ENCODE data around the gene DMAC2L. TPM values are rescaled to one million over a fixed set of nuclear protein-coding genes. Genes with fewer than 3 reads are reported as not detected.
A peak's percentile ranks its signal among the peaks of the same experiment; 100 is the strongest.

Gene DMAC2L
- total RNA-seq, 2 experiments from 2014 or later = 13.8 to 33.0 TPM

- Histone ChIP-seq H3K4me3 (ENCODE audit: low read depth, low read length, poor library complexity, severe bottlenecking) (peak overlapping the region; percentile 35), H3K9me2 (ENCODE audit: insufficient read depth, low read length) (no peaks in the 10 kb centered on the region), H3K9me3 (ENCODE audit: low read length) (no peaks in the 10 kb centered on the region), H4K20me1 (ENCODE audit: insufficient read depth, low read length) (no peaks in the 10 kb centered on the region), H3K4me1 (ENCODE audit: insufficient read depth, low read length, poor library complexity, severe bottlenecking) (peaks cover 12% of the 10 kb centered on the region), H2AFZ (ENCODE audit: low read length) (no peak overlapping the region), H3K36me3 (ENCODE audit: insufficient read depth, low read length) (no peaks in the 10 kb centered on the region), H3K4me2 (ENCODE audit: low read length) (peak overlapping the region; percentile 73), H3K27ac (ENCODE audit: low read depth, low read length, poor library complexity, severe bottlenecking) (no peak overlapping the region), H3K79me2 (ENCODE audit: insufficient read depth, low read depth, low read length) (no peaks in the 10 kb centered on the region)
- CTCF ChIA-PET (ENCODE audit: unreplicated experiment) = no interaction called here
- POLR2A ChIA-PET = interaction anchor here (0.7 to 1.2 kb wide), 3 partner anchors 48 to 164 kb away, joined by 3 to 6 read pairs (median 3); no protein-coding TSS in a partner anchor
- intact Hi-C loops (cut with micrococcal nuclease; ENCODE audit: unreplicated experiment) = loop anchor here (1.0 to 5.0 kb wide), 2 partner anchors 11 to 51 kb away; partner anchors contain the start of genes DMAC2L and L2HGDH
- peak; percentile 8 for DNase-seq (ENCODE audit: low spot score)
- TF ChIP-seq CTCF (conservative IDR thresholded peaks at IDR 0.05; ENCODE audit: low read length) (no peak), EZH2phosphoT487 (IDR thresholded peaks at IDR 0.05; ENCODE audit: borderline replicate concordance, low read depth, low read length) (no peak)
- BruUV-seq (replicated peaks) = no TSS peak
Measured at GRCh38 chr14:50362764-50363713, 50.9 kb downstream of the DMAC2L start.

GRCh38 chr14:50363714-50364111 is 51.6 kb downstream of the DMAC2L start:
- no peak overlapping the region for H2AFZ ChIP-seq (ENCODE audit: low read length)

More at GRCh38 chr14:50363714-50364111, 51.6 kb downstream of the DMAC2L start:
- no peaks in the 10 kb centered on the region for H4K20me1 ChIP-seq (ENCODE audit: insufficient read depth, low read length)
- POLR2A ChIA-PET = interaction anchor here (1.0 to 1.2 kb wide), 2 partner anchors 27 to 165 kb away, joined by 3 read pairs; no protein-coding TSS in a partner anchor
- DNase-seq (ENCODE audit: low spot score) = peak; percentile 83
- no peaks in the 10 kb centered on the region for H3K36me3 ChIP-seq (ENCODE audit: insufficient read depth, low read length)
- TF ChIP-seq EZH2phosphoT487 (IDR thresholded peaks at IDR 0.05; ENCODE audit: borderline replicate concordance, low read depth, low read length) = no peak
- TF ChIP-seq CTCF (conservative IDR thresholded peaks at IDR 0.05; ENCODE audit: low read length) = no peak
- CTCF ChIA-PET (ENCODE audit: unreplicated experiment) = no interaction called here
- intact Hi-C loops (cut with micrococcal nuclease; ENCODE audit: unreplicated experiment) = loop anchor here (1.0 to 5.0 kb wide), 2 partner anchors 11 to 51 kb away; partner anchors contain the start of genes DMAC2L and L2HGDH
- H3K9me2 ChIP-seq (ENCODE audit: insufficient read depth, low read length) = no peaks in the 10 kb centered on the region
- no peak overlapping the region for H3K27ac ChIP-seq (ENCODE audit: low read depth, low read length, poor library complexity, severe bottlenecking)
- H3K79me2 ChIP-seq (ENCODE audit: insufficient read depth, low read depth, low read length) = no peaks in the 10 kb centered on the region
- H3K4me1 ChIP-seq (ENCODE audit: insufficient read depth, low read length, poor library complexity, severe bottlenecking) = peaks cover 12% of the 10 kb centered on the region
- H3K4me2 ChIP-seq (ENCODE audit: low read length) = peak overlapping the region; percentile 73
- H3K4me3 ChIP-seq (ENCODE audit: low read depth, low read length, poor library complexity, severe bottlenecking) = peak overlapping the region; percentile 35
- BruUV-seq (replicated peaks) = no TSS peak
- no peaks in the 10 kb centered on the region for H3K9me3 ChIP-seq (ENCODE audit: low read length)
